MCF 10A (cell line): Measurements from ENCODE around the gene MLXIPL. TPM values are rescaled to one million over a fixed set of nuclear protein-coding genes. Genes with fewer than 3 reads are reported as not detected.
A peak's percentile ranks its signal among the peaks of the same experiment; 100 is the strongest.

ENCODE experiments used
- BruUV-seq: library from RNA; stranded (reverse); fragments of 400-500 nt; replicated peaks from 2 replicates; lab custom pipeline; 2021; lab: Mats Ljungman, UMichigan
- CTCF ChIA-PET: fragments of 300-600 bp; sonication (Branson Sonifier 250); formaldehyde crosslinking; extraction: SDS; loops from one replicate; lab custom pipeline; 2021; ENCODE audit warnings: antibody characterized with exemption, inconsistent platforms; lab: Yijun Ruan, JAX
- POLR2A ChIA-PET: fragments of 300-600, 350-650 bp; sonication (Branson Sonifier 250); formaldehyde crosslinking; extraction: SDS; loops from one replicate; lab custom pipeline; 2020; ENCODE audit warnings: antibody characterized with exemption, inconsistent platforms; lab: Yijun Ruan, JAX
- DNase-seq: peaks from one replicate; pipeline ENCODE4 v3.0.0-alpha.2; 2018; ENCODE audit not compliant: unreplicated experiment
- H3K27ac Mint-ChIP-seq: one replicate; pipeline ENCODE4 v1.8.0; 2022; ENCODE audit warnings: mild to moderate bottlenecking, low read depth, mixed read lengths; ENCODE audit not compliant: unreplicated experiment
- H3K27me3 Mint-ChIP-seq: one replicate; pipeline ENCODE4 v1.8.0; 2022; ENCODE audit warnings: mixed read lengths; ENCODE audit not compliant: insufficient read depth, unreplicated experiment
- H3K36me3 Mint-ChIP-seq: one replicate; pipeline ENCODE4 v1.8.0; 2022; ENCODE audit warnings: mild to moderate bottlenecking, moderate library complexity, mixed read lengths; ENCODE audit not compliant: insufficient read depth, unreplicated experiment
- H3K4me1 Mint-ChIP-seq: one replicate; pipeline ENCODE4 v1.8.0; 2022; ENCODE audit warnings: mixed read lengths; ENCODE audit not compliant: insufficient read depth, unreplicated experiment
- H3K4me3 Mint-ChIP-seq: one replicate; pipeline ENCODE4 v1.8.0; 2022; ENCODE audit warnings: mild to moderate bottlenecking, moderate library complexity, mixed read lengths; ENCODE audit not compliant: unreplicated experiment
- H3K9me3 Mint-ChIP-seq: one replicate; pipeline ENCODE4 v1.8.0; 2022; ENCODE audit warnings: mixed read lengths; ENCODE audit not compliant: unreplicated experiment
- intact Hi-C: fragments of 100-400 bp; cut with micrococcal nuclease; formaldehyde crosslinking; loops from 2 replicates; pipeline ENCODE4 v1.14.1; 2022
- total RNA-seq: library from RNA; stranded (reverse); gene quantifications from 2 replicates; pipeline ENCODE4 v1.2.3, GENCODE V29; 2022
- TF ChIP-seq, protein P1 (sequence below): fragments of 200-600 bp; IDR thresholded peaks from one replicate; pipeline ENCODE4 v1.8.0; 2022; ENCODE audit warnings: antibody characterized with exemption, mild to moderate bottlenecking; ENCODE audit not compliant: unreplicated experiment

MLXIPL gene
- total RNA-seq, 1 experiment from 2014 or later, result not detected

DNA sequence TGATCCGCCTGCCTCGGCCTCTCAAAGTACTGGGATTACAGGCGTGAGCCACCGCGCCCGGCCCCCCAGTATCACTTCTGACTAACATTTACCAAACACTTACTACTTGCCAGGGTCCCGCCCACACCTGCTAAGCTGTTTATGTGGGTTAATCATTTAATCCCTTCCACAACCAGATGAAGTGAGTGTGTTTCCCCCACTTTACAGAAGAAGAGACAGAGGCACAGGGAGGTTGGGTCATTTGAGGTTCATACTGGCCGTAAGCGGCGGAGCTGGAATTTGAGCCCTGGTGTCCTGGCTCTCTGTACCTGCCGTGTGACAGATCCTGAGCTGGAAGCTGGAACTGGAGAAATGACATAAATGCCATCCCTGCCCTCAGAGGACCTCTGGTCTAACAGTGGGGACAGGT is 28.2 kb upstream of the MLXIPL start:
- peaks cover 10% of the 10 kb centered on the region for H3K4me1 Mint-ChIP-seq
- CTCF ChIA-PET, result interaction anchor here (1.1 to 1.3 kb wide), 3 partner anchors 12 to 39 kb away, joined by 3 to 5 read pairs (median 3); partner anchors contain the start of gene VPS37D
- intact Hi-C loops, result no loop called here

DNA sequence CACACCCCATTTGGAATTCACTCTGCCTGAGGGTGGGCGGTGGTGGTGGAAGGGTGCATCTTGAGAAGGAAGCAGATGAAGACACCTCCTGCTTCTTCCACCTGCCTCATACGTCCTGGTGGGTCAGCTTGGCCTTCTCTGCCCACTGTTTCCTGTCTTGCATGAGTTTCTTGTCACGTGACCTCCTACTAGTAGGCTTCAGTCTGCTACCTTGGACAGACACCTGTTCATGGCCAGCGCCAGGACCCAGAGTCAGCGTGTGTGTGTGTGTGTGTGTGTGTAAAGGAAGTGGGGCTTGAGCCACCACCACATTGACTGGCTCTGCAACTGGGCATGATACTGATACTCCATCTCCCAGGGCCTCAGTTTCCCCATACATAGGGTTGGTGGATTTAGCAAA is 26.2 kb upstream of the MLXIPL start:
- Mint-ChIP-seq H3K9me3 (no peaks in the 10 kb centered on the region), H3K27ac (no peak overlapping the region), H3K36me3 (no peaks in the 10 kb centered on the region), H3K4me3 (no peak overlapping the region), H3K4me1 (peaks cover 16% of the 10 kb centered on the region), H3K27me3 (peaks cover 39% of the 10 kb centered on the region)
- ChIA-PET CTCF (interaction anchor here (0.8 kb wide), 1 partner anchor 44 kb away, joined by 3 read pairs; no protein-coding TSS in a partner anchor), POLR2A (no interaction called here)
- TF ChIP-seq, protein P1, sequence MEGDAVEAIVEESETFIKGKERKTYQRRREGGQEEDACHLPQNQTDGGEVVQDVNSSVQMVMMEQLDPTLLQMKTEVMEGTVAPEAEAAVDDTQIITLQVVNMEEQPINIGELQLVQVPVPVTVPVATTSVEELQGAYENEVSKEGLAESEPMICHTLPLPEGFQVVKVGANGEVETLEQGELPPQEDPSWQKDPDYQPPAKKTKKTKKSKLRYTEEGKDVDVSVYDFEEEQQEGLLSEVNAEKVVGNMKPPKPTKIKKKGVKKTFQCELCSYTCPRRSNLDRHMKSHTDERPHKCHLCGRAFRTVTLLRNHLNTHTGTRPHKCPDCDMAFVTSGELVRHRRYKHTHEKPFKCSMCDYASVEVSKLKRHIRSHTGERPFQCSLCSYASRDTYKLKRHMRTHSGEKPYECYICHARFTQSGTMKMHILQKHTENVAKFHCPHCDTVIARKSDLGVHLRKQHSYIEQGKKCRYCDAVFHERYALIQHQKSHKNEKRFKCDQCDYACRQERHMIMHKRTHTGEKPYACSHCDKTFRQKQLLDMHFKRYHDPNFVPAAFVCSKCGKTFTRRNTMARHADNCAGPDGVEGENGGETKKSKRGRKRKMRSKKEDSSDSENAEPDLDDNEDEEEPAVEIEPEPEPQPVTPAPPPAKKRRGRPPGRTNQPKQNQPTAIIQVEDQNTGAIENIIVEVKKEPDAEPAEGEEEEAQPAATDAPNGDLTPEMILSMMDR, result no peak
- intact Hi-C loops, result no loop called here
- no peak for DNase-seq
- BruUV-seq, result no TSS peak

More for the DNA sequence above, 28.2 kb upstream of the MLXIPL start:
- peaks cover 39% of the 10 kb centered on the region for H3K27me3 Mint-ChIP-seq
- no peak overlapping the region for H3K27ac Mint-ChIP-seq
- TF ChIP-seq, protein P1, result no peak
- no peaks in the 10 kb centered on the region for H3K36me3 Mint-ChIP-seq
- no peak overlapping the region for H3K4me3 Mint-ChIP-seq
- POLR2A ChIA-PET, result no interaction called here
- H3K9me3 Mint-ChIP-seq, result no peaks in the 10 kb centered on the region
- BruUV-seq, result no TSS peak
- no peak for DNase-seq

DNA sequence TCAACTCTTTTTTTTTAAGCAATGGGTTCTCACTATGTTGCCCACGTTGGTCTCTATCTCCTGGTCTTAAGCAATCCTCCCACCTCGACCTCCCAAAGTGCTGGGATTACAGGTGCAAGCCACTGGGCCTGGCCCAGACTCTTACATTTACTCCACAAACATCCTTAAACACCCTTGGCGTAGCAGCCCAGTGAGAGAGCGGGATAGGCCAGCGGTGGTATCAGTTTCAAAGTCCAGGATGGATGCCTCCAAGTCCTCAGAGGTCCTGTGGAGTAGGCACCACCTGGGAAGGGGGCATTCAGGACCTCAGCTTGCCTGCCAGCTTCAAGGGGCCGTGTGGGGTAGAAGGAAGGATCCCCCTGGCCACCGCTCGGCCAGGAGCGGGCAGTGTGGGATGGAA is 25.3 kb upstream of the MLXIPL start:
- intact Hi-C loops, result no loop called here
- ChIA-PET POLR2A (no interaction called here), CTCF (interaction anchor here (0.7 to 0.8 kb wide), 2 partner anchors 43 to 166 kb away, joined by 3 to 4 read pairs; no protein-coding TSS in a partner anchor)
- no peaks in the 10 kb centered on the region for H3K9me3 Mint-ChIP-seq
- peaks cover 16% of the 10 kb centered on the region for H3K4me1 Mint-ChIP-seq
- H3K36me3 Mint-ChIP-seq, result no peaks in the 10 kb centered on the region
- no peak for DNase-seq
- no peak overlapping the region for H3K27ac Mint-ChIP-seq
- peaks cover 39% of the 10 kb centered on the region for H3K27me3 Mint-ChIP-seq
- TF ChIP-seq, protein P1, result no peak
- H3K4me3 Mint-ChIP-seq, result no peak overlapping the region
- no TSS peak for BruUV-seq

DNA sequence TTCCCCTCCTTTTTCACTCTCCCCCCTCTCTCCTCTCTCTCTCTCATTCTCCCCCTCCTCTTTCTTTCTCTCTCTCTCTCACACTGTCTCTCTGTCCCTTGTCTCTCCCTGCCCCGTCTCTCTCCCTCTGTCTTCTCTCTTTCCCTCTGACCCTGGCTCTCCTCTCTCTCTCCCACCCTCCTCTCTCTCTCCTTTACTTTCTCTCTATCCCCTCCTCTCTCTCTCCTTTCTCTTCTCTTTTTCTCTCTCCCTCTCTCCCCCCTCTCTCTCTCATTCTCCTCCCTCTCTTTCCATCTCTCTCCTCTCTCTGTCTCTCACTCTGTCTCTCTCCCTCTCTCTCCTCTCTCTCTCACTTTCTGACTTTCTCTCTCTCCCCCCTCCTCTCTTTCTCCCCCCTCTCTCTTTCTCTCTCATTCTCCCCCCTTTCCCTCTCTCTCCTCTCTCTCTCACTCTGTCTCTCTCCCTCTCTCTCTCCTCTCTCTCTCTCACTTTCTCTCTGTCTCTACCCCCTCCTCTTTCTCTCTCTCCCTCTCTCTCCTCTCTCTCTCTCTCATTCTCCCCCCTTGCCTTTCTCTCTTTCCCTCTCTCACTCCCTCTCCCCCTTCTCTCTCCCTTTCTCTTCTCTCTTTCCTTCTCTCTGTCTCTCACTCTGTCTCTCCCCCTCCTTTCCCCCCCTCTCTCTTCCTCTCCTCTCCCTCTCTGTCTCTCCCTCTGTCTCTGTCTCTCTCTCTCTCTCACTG is 24.4 kb upstream of the MLXIPL start:
- peaks cover 16% of the 10 kb centered on the region for H3K4me1 Mint-ChIP-seq
- H3K4me3 Mint-ChIP-seq, result peak overlapping the region; percentile 46
- no peaks in the 10 kb centered on the region for H3K36me3 Mint-ChIP-seq
- no peaks in the 10 kb centered on the region for H3K9me3 Mint-ChIP-seq
- peak overlapping the region; percentile 22 for H3K27ac Mint-ChIP-seq
- no TSS peak for BruUV-seq
- POLR2A ChIA-PET, result no interaction called here
- TF ChIP-seq, protein P1, result no peak
- intact Hi-C loops, result no loop called here
- CTCF ChIA-PET, result no interaction called here
- DNase-seq, result no peak
- peaks cover 39% of the 10 kb centered on the region for H3K27me3 Mint-ChIP-seq
